Activated naive CD8-positive, alpha-beta T cell treated with anti-CD3 and anti-CD28 coated beads for 36 hours (primary cell): ENCODE results near the gene LUC7L3. TPM values are rescaled to one million over a fixed set of nuclear protein-coding genes. Genes with fewer than 3 reads are reported as not detected.

ENCODE experiments used
- DNase-seq: peaks from one replicate; pipeline ENCODE4 v3.0.0; 2021
- H3K27ac Mint-ChIP-seq: one replicate; pipeline ENCODE4 v1.8.0; 2022; ENCODE audit warnings: mild to moderate bottlenecking, moderate library complexity, mixed read lengths
- H3K27me3 Mint-ChIP-seq: one replicate; pipeline ENCODE4 v1.8.0; 2022; ENCODE audit warnings: mild to moderate bottlenecking, mixed read lengths
- H3K36me3 Mint-ChIP-seq: one replicate; pipeline ENCODE4 v1.8.0; 2021; ENCODE audit warnings: mild to moderate bottlenecking, mixed read lengths
- H3K4me1 Mint-ChIP-seq: one replicate; pipeline ENCODE4 v1.8.0; 2021; ENCODE audit warnings: mixed read lengths
- H3K4me3 Mint-ChIP-seq: one replicate; pipeline ENCODE4 v1.8.0; 2022; ENCODE audit warnings: mild to moderate bottlenecking, moderate library complexity, mixed read lengths
- H3K9me3 Mint-ChIP-seq: one replicate; pipeline ENCODE4 v1.8.0; 2022; ENCODE audit warnings: mixed read lengths
- total RNA-seq, 2 experiments: library from RNA; stranded (reverse); gene quantifications; one replicate each; pipeline ENCODE4 v1.2.3, GENCODE V29; 2021

The LUC7L3 gene
- total RNA-seq, 2 experiments from 2014 or later, result 108 to 116 TPM

- Mint-ChIP-seq H3K4me1 (peaks cover 12% of the 10 kb centered on the region), H3K9me3 (no peaks in the 10 kb centered on the region), H3K4me3 (no peak overlapping the region), H3K36me3 (peaks cover 21% of the 10 kb centered on the region), H3K27ac (peak overlapping the region; percentile 58), H3K27me3 (no peaks in the 10 kb centered on the region)
- DNase-seq, result no peak
These were observed 35.1 kb downstream of the LUC7L3 start for GRCh38 chr17:50754521-50754920.

- no peaks in the 10 kb centered on the region for H3K27me3 Mint-ChIP-seq
- H3K4me1 Mint-ChIP-seq, result peaks cover 10% of the 10 kb centered on the region
- no peak for DNase-seq
- no peak overlapping the region for H3K4me3 Mint-ChIP-seq
- no peaks in the 10 kb centered on the region for H3K9me3 Mint-ChIP-seq
- no peak overlapping the region for H3K27ac Mint-ChIP-seq
- H3K36me3 Mint-ChIP-seq, result peaks cover 7% of the 10 kb centered on the region
These were observed 39.1 kb downstream of the LUC7L3 start for GRCh38 chr17:50758524-50758923.

- Mint-ChIP-seq H3K27ac (no peak overlapping the region), H3K4me3 (no peak overlapping the region), H3K9me3 (no peaks in the 10 kb centered on the region), H3K36me3 (peaks cover 2% of the 10 kb centered on the region), H3K27me3 (no peaks in the 10 kb centered on the region), H3K4me1 (peaks cover 7% of the 10 kb centered on the region)
- DNase-seq, result no peak
These were observed 39.7 kb downstream of the LUC7L3 start for GRCh38 chr17:50758989-50759544.

- H3K4me1 Mint-ChIP-seq, result peaks cover 5% of the 10 kb centered on the region
- H3K4me3 Mint-ChIP-seq, result no peak overlapping the region
- H3K36me3 Mint-ChIP-seq, result no peaks in the 10 kb centered on the region
- no peak overlapping the region for H3K27ac Mint-ChIP-seq
- H3K27me3 Mint-ChIP-seq, result no peaks in the 10 kb centered on the region
- no peaks in the 10 kb centered on the region for H3K9me3 Mint-ChIP-seq
- no peak for DNase-seq
These were observed 42.8 kb downstream of the LUC7L3 start for GRCh38 chr17:50762177-50762576.

- Mint-ChIP-seq H3K4me1 (peaks cover 2% of the 10 kb centered on the region), H3K9me3 (no peaks in the 10 kb centered on the region), H3K36me3 (no peaks in the 10 kb centered on the region), H3K4me3 (no peak overlapping the region), H3K27ac (no peak overlapping the region), H3K27me3 (no peaks in the 10 kb centered on the region)
- DNase-seq, result no peak
These were observed 44.5 kb downstream of the LUC7L3 start for GRCh38 chr17:50763716-50764475.

- H3K4me1 Mint-ChIP-seq, result peaks cover 2% of the 10 kb centered on the region
- H3K27ac Mint-ChIP-seq, result no peak overlapping the region
- H3K4me3 Mint-ChIP-seq, result no peak overlapping the region
- no peak for DNase-seq
- H3K9me3 Mint-ChIP-seq, result no peaks in the 10 kb centered on the region
- H3K27me3 Mint-ChIP-seq, result no peaks in the 10 kb centered on the region
- H3K36me3 Mint-ChIP-seq, result no peaks in the 10 kb centered on the region
These were observed 45.3 kb downstream of the LUC7L3 start for GRCh38 chr17:50764734-50765149.

- DNase-seq, result no peak
- no peak overlapping the region for H3K27ac Mint-ChIP-seq
- H3K36me3 Mint-ChIP-seq, result no peaks in the 10 kb centered on the region
These were observed 46.2 kb downstream of the LUC7L3 start for GRCh38 chr17:50765454-50766221.

GRCh38 chr17:50766222-50767023, 47.0 kb downstream of the LUC7L3 start:
- no peaks in the 10 kb centered on the region for H3K36me3 Mint-ChIP-seq
- H3K27me3 Mint-ChIP-seq, result no peaks in the 10 kb centered on the region
- no peak overlapping the region for H3K4me3 Mint-ChIP-seq
- H3K4me1 Mint-ChIP-seq, result peaks cover 2% of the 10 kb centered on the region
- H3K9me3 Mint-ChIP-seq, result no peaks in the 10 kb centered on the region
- no peak overlapping the region for H3K27ac Mint-ChIP-seq
- no peak for DNase-seq

More at GRCh38 chr17:50765454-50766221, 46.2 kb downstream of the LUC7L3 start:
- peaks cover 2% of the 10 kb centered on the region for H3K4me1 Mint-ChIP-seq
- no peaks in the 10 kb centered on the region for H3K9me3 Mint-ChIP-seq
- H3K4me3 Mint-ChIP-seq, result no peak overlapping the region
- H3K27me3 Mint-ChIP-seq, result no peaks in the 10 kb centered on the region

- Mint-ChIP-seq H3K4me1 (peaks cover 2% of the 10 kb centered on the region), H3K27me3 (no peaks in the 10 kb centered on the region), H3K27ac (no peak overlapping the region)
These were observed 47.6 kb downstream of the LUC7L3 start for GRCh38 chr17:50767030-50767429.

GRCh38 chr17:50767446-50767845, 48.0 kb downstream of the LUC7L3 start, which contains the start of gene ANKRD40CL:
ANKRD40CL (minus strand) TSS chr17:50767518; CDS start chr17:50766913, 605 bp downstream.
- Mint-ChIP-seq H3K36me3 (no peaks in the 10 kb centered on the region), H3K27me3 (no peaks in the 10 kb centered on the region), H3K27ac (no peak within 1 kb of the TSS), H3K4me3 (no peak within 1 kb of the TSS), H3K9me3 (no peaks in the 10 kb centered on the region), H3K4me1 (peaks cover 2% of the 10 kb centered on the region)
- DNase-seq, result no peak

More at GRCh38 chr17:50767030-50767429, 47.6 kb downstream of the LUC7L3 start:
- no peak for DNase-seq
- Mint-ChIP-seq H3K9me3 (no peaks in the 10 kb centered on the region), H3K36me3 (no peaks in the 10 kb centered on the region), H3K4me3 (no peak overlapping the region)

- no peaks in the 10 kb centered on the region for H3K4me1 Mint-ChIP-seq
- H3K27ac Mint-ChIP-seq, result no peak overlapping the region
- no peaks in the 10 kb centered on the region for H3K27me3 Mint-ChIP-seq
- no peak for DNase-seq
- H3K4me3 Mint-ChIP-seq, result no peak overlapping the region
- no peaks in the 10 kb centered on the region for H3K9me3 Mint-ChIP-seq
- H3K36me3 Mint-ChIP-seq, result no peaks in the 10 kb centered on the region
These were observed 49.0 kb downstream of the LUC7L3 start for GRCh38 chr17:50768346-50768761.

- no peaks in the 10 kb centered on the region for H3K9me3 Mint-ChIP-seq
- H3K36me3 Mint-ChIP-seq, result no peaks in the 10 kb centered on the region
- no peak overlapping the region for H3K4me3 Mint-ChIP-seq
- no peak for DNase-seq
- no peaks in the 10 kb centered on the region for H3K27me3 Mint-ChIP-seq
- H3K27ac Mint-ChIP-seq, result no peak overlapping the region
- no peaks in the 10 kb centered on the region for H3K4me1 Mint-ChIP-seq
These were observed 50.5 kb downstream of the LUC7L3 start for GRCh38 chr17:50769884-50770283.

GRCh38 chr17:50770346-50770745, 50.9 kb downstream of the LUC7L3 start:
- no peaks in the 10 kb centered on the region for H3K27me3 Mint-ChIP-seq
- no peaks in the 10 kb centered on the region for H3K9me3 Mint-ChIP-seq
- no peaks in the 10 kb centered on the region for H3K36me3 Mint-ChIP-seq
- no peak overlapping the region for H3K4me3 Mint-ChIP-seq
- H3K27ac Mint-ChIP-seq, result no peak overlapping the region
- no peaks in the 10 kb centered on the region for H3K4me1 Mint-ChIP-seq
- DNase-seq, result no peak

GRCh38 chr17:50771991-50772785, 52.8 kb downstream of the LUC7L3 start:
- Mint-ChIP-seq H3K36me3 (no peaks in the 10 kb centered on the region), H3K27ac (no peak overlapping the region), H3K4me1 (no peaks in the 10 kb centered on the region), H3K4me3 (no peak overlapping the region), H3K9me3 (no peaks in the 10 kb centered on the region), H3K27me3 (no peaks in the 10 kb centered on the region)
- no peak for DNase-seq
